GM12878 (cell line): ENCODE results near the gene PI4K2A. TPM values are rescaled to one million over a fixed set of nuclear protein-coding genes. Genes with fewer than 3 reads are reported as not detected.

Experiments
- ATAC-seq: fragments of 200-7000 bp; cut with Tn5 transposase; 3 replicates; pipeline ENCODE4 v1.9.1; 2020; ENCODE audit warnings: mild to moderate bottlenecking, moderate library complexity
- BruUV-seq: library from RNA; stranded (reverse); fragments of 400-500 nt; replicated peaks from 2 replicates; lab custom pipeline; 2021; lab: Mats Ljungman, UMichigan
- CTCF ChIA-PET: fragments of 300-600 bp; sonication (Branson Sonifier 250); formaldehyde crosslinking; extraction: SDS; loops from one replicate; lab custom pipeline; 2021; ENCODE audit warnings: inconsistent platforms; lab: Yijun Ruan, JAX
- POLR2A ChIA-PET: fragments of 350-600 bp; formaldehyde crosslinking; extraction: SDS; loops from one replicate; lab custom pipeline; 2021; ENCODE audit warnings: inconsistent platforms; lab: Charles Lee
- RAD21 ChIA-PET: fragments of 300-600 bp; sonication (Branson Sonifier 250); formaldehyde crosslinking; loops from one replicate; lab custom pipeline; 2023; ENCODE audit warnings: antibody characterized with exemption; ENCODE audit not compliant: unreplicated experiment; lab: Charles Lee
- SMC1A ChIA-PET: fragments of 300-600 bp; sonication (Branson Sonifier 250); formaldehyde crosslinking; loops from one replicate; lab custom pipeline; 2023; ENCODE audit not compliant: unreplicated experiment, uncharacterized antibody; lab: Charles Lee
- DNase-seq: peaks from one replicate; pipeline ENCODE4 v3.0.0-alpha.2; 2011; ENCODE audit warnings: low read depth, low spot score
- FAIRE-seq: peaks from 3 replicates; lab custom pipeline; 2011; peaks lifted over from hg19 to GRCh38; lab: Jason Lieb, UNC
- H2AFZ ChIP-seq: 2 replicates; pipeline ENCODE4 v1.6.0; 2011; ENCODE audit warnings: low read depth, low read length, control low read depth; ENCODE audit not compliant: control insufficient read depth
- H3K27ac ChIP-seq: 2 replicates; pipeline ENCODE4 v1.5.1; 2011; ENCODE audit warnings: control low read depth; ENCODE audit not compliant: control insufficient read depth, insufficient read depth
- H3K27me3 ChIP-seq, 2 experiments: replicated peaks in 1 of 2; 2 replicates each; pipeline versions ENCODE4 v1.6.0 to v1.6.1; 2011; ENCODE audit warnings: low read length in 1 of 2; ENCODE audit not compliant: control insufficient read depth in 2 of 2, insufficient read depth in 2 of 2
- H3K36me3 ChIP-seq, 2 experiments: 2 replicates each; pipeline ENCODE4 v1.5.1; 2011; ENCODE audit warnings: low read length in 1 of 2; ENCODE audit not compliant: control insufficient read depth in 2 of 2, insufficient read depth in 2 of 2
- H3K4me1 ChIP-seq: 2 replicates; pipeline ENCODE4 v1.6.1; 2011; ENCODE audit warnings: mild to moderate bottlenecking, low read length, moderate library complexity, mixed read lengths; ENCODE audit not compliant: control insufficient read depth, insufficient read depth
- H3K4me2 ChIP-seq: 2 replicates; pipeline ENCODE4 v1.6.0; 2011; ENCODE audit warnings: control low read depth; ENCODE audit not compliant: control insufficient read depth, insufficient read depth
- H3K4me3 ChIP-seq: fragments of 200-600 bp; sonication (generic); 2 replicates; pipeline ENCODE4 v1.5.1; 2016
- H3K79me2 ChIP-seq: 2 replicates; pipeline ENCODE4 v1.6.0; 2011; ENCODE audit warnings: low read length; ENCODE audit not compliant: control insufficient read depth, insufficient read depth
- H3K9ac ChIP-seq: 2 replicates; pipeline ENCODE4 v1.8.0; 2011; ENCODE audit warnings: low read length, control low read depth, mixed read lengths; ENCODE audit not compliant: control insufficient read depth, insufficient read depth
- H3K9me3 ChIP-seq: replicated peaks from 3 replicates; pipeline ENCODE4 v1.5.1; 2011; ENCODE audit warnings: mild to moderate bottlenecking, low read length; ENCODE audit not compliant: control insufficient read depth, insufficient read depth
- H4K20me1 ChIP-seq: 2 replicates; pipeline ENCODE4 v1.6.0; 2011; ENCODE audit not compliant: control insufficient read depth, insufficient read depth
- BHLHE40 ChIP-seq, 2 experiments: fragments of 450-650 bp in 1 of 2; IDR thresholded peaks; 2 replicates each; pipeline ENCODE4 v1.6.1; 2011 to 2017; ENCODE audit warnings: low read depth in 2 of 2, borderline replicate concordance in 1 of 2, improper control_type of control experiment in 1 of 2, low read length in 1 of 2, mild to moderate bottlenecking in 1 of 2
- CEBPZ ChIP-seq: fragments of 150-350 bp; IDR thresholded peaks from 2 replicates; pipeline ENCODE4 v1.6.1; 2016; ENCODE audit warnings: low read depth, low read length
- CUX1 ChIP-seq: IDR thresholded peaks from 2 replicates; pipeline ENCODE4 v1.6.1; 2012; ENCODE audit warnings: improper control_type of control experiment, low read depth, low read length; ENCODE audit not compliant: insufficient replicate concordance
- HDAC2 ChIP-seq: fragments of 200-600 bp; sonication (generic); IDR thresholded peaks from 2 replicates; pipeline ENCODE4 v1.6.1; 2017
- NFYA ChIP-seq: IDR thresholded peaks from 2 replicates; pipeline ENCODE4 v1.6.1; 2011; ENCODE audit warnings: low read depth, mild to moderate bottlenecking, low read length, improper control_type of control experiment, borderline replicate concordance
- NFYB ChIP-seq: IDR thresholded peaks from 2 replicates; pipeline ENCODE4 v1.6.1; 2011; ENCODE audit warnings: low read depth, mild to moderate bottlenecking, low read length, improper control_type of control experiment, moderate library complexity; ENCODE audit not compliant: insufficient read depth
- NR2C1 ChIP-seq: fragments of 450-650 bp; IDR thresholded peaks from 2 replicates; pipeline ENCODE4 v1.6.1; 2017; ENCODE audit warnings: antibody characterized with exemption, mild to moderate bottlenecking, moderate library complexity
- RELA ChIP-seq: fragments of 450-650 bp; IDR thresholded peaks from 2 replicates; pipeline ENCODE4 v1.8.0; 2014; ENCODE audit warnings: borderline replicate concordance; ENCODE audit not compliant: partially characterized antibody
- SIX5 ChIP-seq: IDR thresholded peaks from 2 replicates; pipeline ENCODE4 v1.6.1; 2011; ENCODE audit warnings: mild to moderate bottlenecking, low read depth, low read length, moderate library complexity; ENCODE audit not compliant: severe bottlenecking
- ZNF274 ChIP-seq: IDR thresholded peaks from one replicate; pipeline ENCODE4 v1.8.0; 2011; ENCODE audit not compliant: insufficient read length, insufficient read depth
- WGBS: methylation state at CpG from one replicate; pipeline ENCODE4 v1.1.6; 2016; ENCODE audit warnings: low lambda C conversion rate; ENCODE audit not compliant: insufficient replicate concordance, insufficient coverage; ENCODE audit errors: missing lambda C conversion rate; 5-methylcytosine and 5-hydroxymethylcytosine counted together
- in situ Hi-C: fragments of 300-500 bp; cut with MboI; formaldehyde crosslinking; loops from 9 replicates; pipeline ENCODE4 v1.14.3; 2018; ENCODE audit warnings: mixed read lengths
- intact Hi-C: fragments of 100-400 bp; cut with micrococcal nuclease; formaldehyde crosslinking; loops from one replicate; pipeline ENCODE4 v1.14.2; 2022; ENCODE audit not compliant: unreplicated experiment
- polyA plus RNA-seq, 11 experiments: library from polyadenylated mRNA; depleted of rRNA in 4 of 11; unstranded in 6 of 11; stranded (reverse) in 5 of 11; fragments of >200 nt; fragmentation: Nextera tagmentation in 4 of 11; fragmentation: Illumina TruSeq in 1 of 11; extraction: Ambion mirVana in 4 of 11; extraction: Trizol in 1 of 11; gene quantifications; 1 replicate in 1 of 11; 2 replicates in 10 of 11; pipeline versions ENCODE4 v1.2.1 to v1.2.3, GENCODE V29; 2011 to 2016; ENCODE audit warnings: inconsistent platforms in 2 of 11, missing spikeins in 2 of 11, low read depth in 1 of 11
- total RNA-seq, 4 experiments: library from RNA; depleted of rRNA in 3 of 4; stranded (reverse); fragments of >200 nt in 3 of 4; fragmentation: Illumina TruSeq in 1 of 4; extraction: Trizol in 1 of 4; gene quantifications; 2 replicates each; pipeline versions ENCODE4 v1.2.1 to v1.2.3, GENCODE V29; 2013 to 2021
- TF ChIP-seq, protein P1 (sequence below): fragments of 150-350 bp; IDR thresholded peaks from 2 replicates; pipeline ENCODE4 v1.6.1; 2014; ENCODE audit warnings: mild to moderate bottlenecking, low read depth, low read length

PI4K2A gene
- total and polyA plus RNA-seq, 10 of the 15 experiments (the other 5 are each of a cell fraction or from before 2014, with no cell fraction given): 1.5 to 14.5 (median 10.0) TPM

DNA sequence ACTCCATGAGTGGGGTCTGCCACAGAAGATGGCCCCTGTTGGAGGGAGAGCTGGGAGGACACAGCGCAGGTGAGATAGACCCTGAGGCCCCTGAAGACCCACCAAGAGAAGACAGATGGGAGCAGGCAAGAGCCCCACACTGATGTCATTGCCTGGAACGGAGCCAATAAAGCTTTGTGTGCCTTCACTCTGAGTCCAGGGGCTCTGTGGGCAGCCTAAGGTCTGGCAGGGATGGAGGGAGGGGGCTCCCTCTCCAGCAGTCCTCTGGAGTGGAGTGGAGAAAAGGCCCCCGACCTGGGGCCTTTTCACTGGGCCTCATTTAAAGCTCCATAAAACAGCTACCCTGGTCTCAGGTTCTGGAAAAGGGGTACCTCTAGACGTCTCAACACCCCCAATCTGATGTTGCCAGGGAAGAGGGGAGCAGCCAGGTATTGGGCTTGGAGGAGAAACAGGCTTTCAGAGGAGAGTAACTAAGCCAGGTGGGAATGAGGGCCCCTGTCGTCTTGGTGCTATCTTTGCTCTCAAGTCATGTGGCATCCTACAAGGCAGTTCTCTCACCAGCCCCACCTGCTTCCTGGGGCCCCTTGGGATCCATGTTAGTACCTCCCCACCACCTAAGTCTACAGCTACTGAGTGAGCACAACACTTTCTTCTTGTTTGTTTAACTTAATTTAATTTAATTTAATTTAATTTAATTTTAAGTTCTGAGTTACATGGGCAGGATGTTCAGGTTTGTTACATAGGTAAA, 49.5 kb upstream of the PI4K2A start (continued):
- no peak for TF ChIP-seq CEBPZ
- TF ChIP-seq, protein P1, sequence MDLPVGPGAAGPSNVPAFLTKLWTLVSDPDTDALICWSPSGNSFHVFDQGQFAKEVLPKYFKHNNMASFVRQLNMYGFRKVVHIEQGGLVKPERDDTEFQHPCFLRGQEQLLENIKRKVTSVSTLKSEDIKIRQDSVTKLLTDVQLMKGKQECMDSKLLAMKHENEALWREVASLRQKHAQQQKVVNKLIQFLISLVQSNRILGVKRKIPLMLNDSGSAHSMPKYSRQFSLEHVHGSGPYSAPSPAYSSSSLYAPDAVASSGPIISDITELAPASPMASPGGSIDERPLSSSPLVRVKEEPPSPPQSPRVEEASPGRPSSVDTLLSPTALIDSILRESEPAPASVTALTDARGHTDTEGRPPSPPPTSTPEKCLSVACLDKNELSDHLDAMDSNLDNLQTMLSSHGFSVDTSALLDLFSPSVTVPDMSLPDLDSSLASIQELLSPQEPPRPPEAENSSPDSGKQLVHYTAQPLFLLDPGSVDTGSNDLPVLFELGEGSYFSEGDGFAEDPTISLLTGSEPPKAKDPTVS: no peak

- Histone ChIP-seq H3K27me3 (no peaks in the 10 kb centered on the region), H3K4me1 (no peaks in the 10 kb centered on the region), H3K27ac (no peak overlapping the region), H3K9ac (no peak overlapping the region), H3K9me3 (no peaks in the 10 kb centered on the region), H3K36me3 (no peaks in the 10 kb centered on the region), H4K20me1 (no peaks in the 10 kb centered on the region), H3K4me3 (no peak overlapping the region), H3K79me2 (no peaks in the 10 kb centered on the region), H3K4me2 (no peak overlapping the region), H2AFZ (no peak overlapping the region)
- CTCF ChIA-PET: interaction anchor here (0.7 kb wide), 1 partner anchor 22 kb away, joined by 3 read pairs; no protein-coding TSS in a partner anchor
- FAIRE-seq (no peak), ATAC-seq (no peak), DNase-seq (no peak)
- BruUV-seq: no TSS peak
- intact Hi-C loops (no loop called here), in situ Hi-C loops (no loop called here)
- SMC1A ChIA-PET: no interaction called here
- POLR2A ChIA-PET: interaction anchor here (0.5 kb wide), 1 partner anchor 17 kb away, joined by 3 read pairs; no protein-coding TSS in a partner anchor
- WGBS: 95% methylated on average over 4 of the region's 4 CpGs
- RAD21 ChIA-PET: no interaction called here
- TF ChIP-seq HDAC2: no peak
- no peak for TF ChIP-seq BHLHE40 (IDR thresholded peaks at IDR 0.05; ENCODE audit: borderline replicate concordance in 1 of 2, low read depth in 2 of 2, low read length in 1 of 2)
- no peak for TF ChIP-seq ZNF274
- no peak for TF ChIP-seq NFYB
- TF ChIP-seq NFYA: no peak
- no peak for TF ChIP-seq NR2C1
- no peak for TF ChIP-seq RELA
- TF ChIP-seq SIX5: no peak
- no peak for TF ChIP-seq CUX1
These were observed 47.0 kb upstream of the PI4K2A start for GRCh38 chr10:97593421-97593820.
